Peyer's patch (tissue), 4 donors: ENCODE data around the gene MAP9. TPM values are rescaled to one million over a fixed set of nuclear protein-coding genes. Genes with fewer than 3 reads are reported as not detected.
"Not testable (repeated sequence)": the region's sequence is repeated elsewhere in the genome, so short reads cannot be mapped to it uniquely, and the experiment has no call there.

ENCODE experiments used
- DNase-seq, 3 donors: peaks; one replicate each; pipeline ENCODE4 v3.0.0-alpha.2; 2017 to 2019
- H3K27ac ChIP-seq, 4 donors: fragments of 200-600 bp; sonication (generic); one replicate each; pipeline ENCODE4 v1.5.1; 2016 to 2019
- H3K27me3 ChIP-seq, 2 donors: fragments of 200-600 bp; sonication (generic); one replicate each; pipeline ENCODE4 v1.5.1; 2019
- H3K36me3 ChIP-seq, 3 donors: fragments of 200-600 bp; sonication (generic); one replicate each; pipeline ENCODE4 v1.5.1; 2016 to 2019
- H3K4me1 ChIP-seq, 4 donors: fragments of 200-600 bp; sonication (generic); one replicate each; pipeline ENCODE4 v1.5.1; 2016 to 2019
- H3K4me3 ChIP-seq, 4 donors: fragments of 200-600 bp; sonication (generic); 1 replicate in 3 of 4; 2 replicates in 1 of 4; pipeline ENCODE4 v1.5.1; 2016 to 2019; ENCODE audit warnings: mild to moderate bottlenecking in 1 of 4
- H3K9me3 ChIP-seq, 4 donors: fragments of 200-600 bp; sonication (generic); one replicate each; pipeline ENCODE4 v1.5.1; 2016 to 2019; ENCODE audit warnings: mild to moderate bottlenecking in 1 of 4
- POLR2A ChIP-seq, 2 donors: fragments of 450-650 bp; IDR thresholded peaks; one replicate each; pipeline ENCODE4 v1.5.1; 2017; ENCODE audit warnings: antibody characterized with exemption in 2 of 2, mild to moderate bottlenecking in 2 of 2, moderate library complexity in 2 of 2
- total RNA-seq, 4 donors: library from RNA; depleted of rRNA; stranded (reverse); fragments of >200 nt; gene quantifications; one replicate each; pipeline ENCODE4 v1.1.0, GENCODE V29; 2016
- TF ChIP-seq, protein P1 (sequence below), 6 experiments: fragments of 450-650 bp in 4 of 6; fragments of 200-600 bp in 2 of 6; sonication (generic) in 1 of 6; IDR thresholded peaks; one replicate each; pipeline ENCODE4 v1.5.1; 2017 to 2019; ENCODE audit warnings: antibody characterized with exemption in 6 of 6, mild to moderate bottlenecking in 3 of 6, moderate library complexity in 1 of 6

MAP9 gene
- total RNA-seq, result 1 to 10 TPM in 3 of 4 donors, under 1 TPM in 1; 0.18 to 5.0 (median 2.1) TPM

DNA sequence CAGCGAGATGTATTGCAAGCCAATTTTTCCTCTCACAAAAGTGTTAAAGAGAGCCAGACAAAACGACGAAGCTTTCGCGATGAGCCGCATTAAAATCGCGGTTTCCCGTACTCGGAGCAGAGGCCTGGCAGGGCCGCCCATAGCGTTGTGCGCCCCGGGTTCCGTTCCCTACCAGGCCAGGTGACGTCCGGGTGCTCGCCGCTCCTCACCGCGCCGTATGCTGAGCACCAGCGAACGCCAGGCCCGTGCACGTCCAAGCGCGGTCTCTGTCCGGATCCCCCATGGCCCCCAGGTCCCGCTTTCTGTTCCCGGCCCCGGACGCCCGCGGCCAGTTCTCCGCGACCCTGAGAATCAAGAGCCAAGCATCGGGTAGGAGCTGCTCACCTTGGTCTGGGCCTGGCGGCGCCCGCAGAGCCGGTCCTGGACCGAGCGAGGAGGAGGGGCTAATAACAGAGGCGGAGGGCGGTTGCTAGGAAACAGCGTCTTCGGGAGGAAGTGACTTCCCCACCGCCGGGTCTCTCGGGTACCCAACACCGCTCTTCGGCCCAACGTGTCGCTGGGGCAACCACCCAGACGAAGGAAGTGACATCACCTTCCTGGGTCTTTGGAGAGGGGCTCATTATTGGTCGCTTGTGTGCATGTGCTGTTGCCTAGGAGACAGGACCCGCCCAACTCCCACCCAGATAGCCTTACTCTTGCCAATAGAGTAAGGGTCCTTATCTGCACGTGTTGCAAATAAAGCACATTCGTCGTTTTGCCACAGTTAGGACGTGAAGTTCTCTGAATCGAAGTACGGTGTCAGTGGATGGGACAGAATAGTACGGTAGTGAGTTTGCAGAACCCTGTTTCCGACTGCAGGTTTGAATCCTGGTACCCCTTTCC lies at the start of gene MAP9:
Gene MAP9, minus strand, starts transcription at position 579 of the 882 bp plus-strand sequence. CDS start 1,115 bp downstream, outside the sequence.
- peak; percentile 60 to 95 (median 94) for DNase-seq
- H3K9me3 ChIP-seq, result no peaks in the 10 kb centered on the region
- H3K4me3 ChIP-seq, result peak within 1 kb of the TSS; percentile 53 to 77 (median 62)
- peaks cover 0 to 7% of the 10 kb centered on the region in 2 donors for H3K27me3 ChIP-seq
- H3K36me3 ChIP-seq, result no peaks in the 10 kb centered on the region
- H3K4me1 ChIP-seq, result no peaks in the 10 kb centered on the region
- no peak for TF ChIP-seq POLR2A (IDR thresholded peaks at IDR 0.05)
- TF ChIP-seq, protein P1, sequence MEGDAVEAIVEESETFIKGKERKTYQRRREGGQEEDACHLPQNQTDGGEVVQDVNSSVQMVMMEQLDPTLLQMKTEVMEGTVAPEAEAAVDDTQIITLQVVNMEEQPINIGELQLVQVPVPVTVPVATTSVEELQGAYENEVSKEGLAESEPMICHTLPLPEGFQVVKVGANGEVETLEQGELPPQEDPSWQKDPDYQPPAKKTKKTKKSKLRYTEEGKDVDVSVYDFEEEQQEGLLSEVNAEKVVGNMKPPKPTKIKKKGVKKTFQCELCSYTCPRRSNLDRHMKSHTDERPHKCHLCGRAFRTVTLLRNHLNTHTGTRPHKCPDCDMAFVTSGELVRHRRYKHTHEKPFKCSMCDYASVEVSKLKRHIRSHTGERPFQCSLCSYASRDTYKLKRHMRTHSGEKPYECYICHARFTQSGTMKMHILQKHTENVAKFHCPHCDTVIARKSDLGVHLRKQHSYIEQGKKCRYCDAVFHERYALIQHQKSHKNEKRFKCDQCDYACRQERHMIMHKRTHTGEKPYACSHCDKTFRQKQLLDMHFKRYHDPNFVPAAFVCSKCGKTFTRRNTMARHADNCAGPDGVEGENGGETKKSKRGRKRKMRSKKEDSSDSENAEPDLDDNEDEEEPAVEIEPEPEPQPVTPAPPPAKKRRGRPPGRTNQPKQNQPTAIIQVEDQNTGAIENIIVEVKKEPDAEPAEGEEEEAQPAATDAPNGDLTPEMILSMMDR (IDR thresholded peaks at IDR 0.05), result no peak
- peak within 1 kb of the TSS; percentile 30 to 74 (median 50) for H3K27ac ChIP-seq

DNA sequence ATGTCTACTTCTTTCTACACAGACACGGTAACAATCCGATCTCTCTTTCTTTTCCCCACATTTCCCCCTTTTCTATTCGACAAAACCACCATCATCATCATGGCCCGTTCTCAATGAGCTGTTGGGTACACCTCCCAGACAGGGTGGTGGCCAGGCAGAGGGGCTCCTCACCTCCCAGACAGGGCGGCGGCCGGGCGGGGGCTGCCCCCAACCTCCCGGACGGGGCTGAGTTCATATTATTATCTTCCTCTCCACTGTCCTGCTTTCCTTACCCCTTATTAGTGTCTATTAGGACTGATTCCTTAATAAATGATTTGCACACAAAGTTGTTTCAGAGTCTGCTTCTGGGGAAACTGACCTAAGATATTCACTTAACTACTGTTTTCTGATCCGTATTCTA lies 48.0 kb upstream of the MAP9 start:
- not testable (repeated sequence) for H3K4me1 ChIP-seq, H3K27me3 ChIP-seq, H3K4me3 ChIP-seq, H3K27ac ChIP-seq, H3K9me3 ChIP-seq, H3K36me3 ChIP-seq, DNase-seq

DNA sequence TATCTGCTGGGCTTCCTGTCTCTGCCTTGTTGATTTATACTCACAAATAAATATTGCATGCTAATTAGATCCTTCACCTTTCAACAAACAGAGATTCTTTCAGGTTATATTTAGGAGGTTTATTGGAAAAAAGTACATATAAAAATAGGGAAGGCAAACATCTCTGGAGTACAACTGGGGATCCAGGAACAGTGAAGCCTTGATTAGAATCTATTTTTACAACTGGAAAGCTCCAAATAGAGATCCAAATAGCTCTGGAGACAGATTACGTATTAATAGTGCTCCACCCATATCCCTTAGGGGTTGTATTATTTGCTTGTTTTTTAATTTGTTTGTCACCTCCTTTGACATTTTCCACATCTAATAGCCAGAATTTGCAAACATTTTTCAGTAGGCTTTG lies 46.9 kb upstream of the MAP9 start:
- no peak for DNase-seq
- Histone ChIP-seq H3K27ac (no peak overlapping the region), H3K9me3 (peaks cover 0 to 5% (median 0%) of the 10 kb centered on the region in 4 donors), H3K4me1 (no peaks in the 10 kb centered on the region), H3K27me3 (no peaks in the 10 kb centered on the region), H3K4me3 (no peak overlapping the region), H3K36me3 (no peaks in the 10 kb centered on the region)
- TF ChIP-seq, protein P1 (IDR thresholded peaks at IDR 0.05), result no peak
- TF ChIP-seq POLR2A (IDR thresholded peaks at IDR 0.05), result no peak

DNA sequence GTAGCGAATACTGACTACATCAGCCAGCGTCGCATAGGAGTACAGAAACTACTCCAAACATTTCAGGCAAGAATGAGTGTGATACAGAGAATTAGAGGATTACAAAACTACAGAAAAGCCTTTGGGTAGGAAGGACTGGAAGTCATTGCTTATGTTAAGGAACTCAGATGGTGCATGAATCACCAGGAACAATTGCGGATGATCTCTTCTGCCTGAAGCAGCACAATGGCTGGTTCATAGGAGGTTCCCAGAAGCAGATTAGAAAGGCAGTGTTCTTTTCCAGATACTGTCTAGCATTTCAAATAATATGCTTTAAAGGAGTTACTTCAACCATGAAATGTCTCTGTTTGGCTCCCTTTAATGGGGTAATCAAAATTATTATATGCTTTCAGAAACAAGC lies 42.5 kb upstream of the MAP9 start:
- H3K4me3 ChIP-seq, result no peak overlapping the region

DNA sequence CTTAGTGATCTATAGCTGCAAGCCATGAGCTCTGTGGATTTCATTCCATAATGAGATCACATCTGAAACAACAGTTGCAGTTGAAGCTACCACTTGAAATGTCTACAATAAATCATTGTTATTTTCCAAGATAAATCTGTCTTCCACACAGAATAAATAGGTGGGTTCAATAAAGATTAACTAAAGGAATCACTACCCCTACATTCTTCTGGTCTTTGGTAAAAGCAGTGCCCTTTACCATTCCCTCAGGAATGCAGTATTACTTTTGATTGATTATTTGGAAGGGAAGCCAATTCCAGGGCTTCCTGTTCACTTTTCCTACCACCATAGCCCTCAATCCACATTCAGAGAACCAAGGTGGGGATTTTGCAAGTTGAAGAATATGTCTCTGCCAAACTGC lies 38.9 kb upstream of the MAP9 start:
- no peaks in the 10 kb centered on the region for H3K4me1 ChIP-seq
- H3K4me3 ChIP-seq, result no peak overlapping the region
- no peaks in the 10 kb centered on the region for H3K9me3 ChIP-seq
- no peak overlapping the region for H3K27ac ChIP-seq
- DNase-seq, result no peak
- H3K27me3 ChIP-seq, result no peaks in the 10 kb centered on the region
- H3K36me3 ChIP-seq, result no peaks in the 10 kb centered on the region
- TF ChIP-seq POLR2A (IDR thresholded peaks at IDR 0.05), result no peak
- TF ChIP-seq, protein P1 (IDR thresholded peaks at IDR 0.05), result no peak

More for the DNA sequence above, 42.5 kb upstream of the MAP9 start:
- DNase-seq, result no peak
- Histone ChIP-seq H3K4me1 (no peaks in the 10 kb centered on the region), H3K27ac (no peak overlapping the region), H3K27me3 (no peaks in the 10 kb centered on the region), H3K9me3 (no peaks in the 10 kb centered on the region), H3K36me3 (no peaks in the 10 kb centered on the region)
- TF ChIP-seq, protein P1 (IDR thresholded peaks at IDR 0.05), result no peak
- TF ChIP-seq POLR2A (IDR thresholded peaks at IDR 0.05), result no peak

DNA sequence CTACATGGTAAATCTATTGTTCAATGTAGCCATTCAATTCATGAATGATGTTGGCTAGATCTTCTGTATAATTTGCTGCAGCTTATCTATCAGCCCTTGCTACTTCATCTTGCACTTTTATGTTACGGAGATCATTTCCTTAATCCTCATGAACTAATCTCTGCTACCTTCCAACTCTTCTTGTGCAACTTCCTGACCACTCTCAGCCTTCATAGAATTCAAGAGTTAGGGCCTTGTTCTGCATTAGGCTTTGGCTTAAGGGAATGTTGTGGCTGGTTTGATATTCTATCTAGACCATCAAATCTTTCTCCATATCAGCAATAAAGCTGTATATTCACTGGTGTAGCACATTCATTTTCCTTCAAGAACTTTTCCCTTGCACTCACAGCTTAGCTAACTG lies 36.7 kb upstream of the MAP9 start:
- no peak overlapping the region for H3K27ac ChIP-seq
- TF ChIP-seq, protein P1 (IDR thresholded peaks at IDR 0.05), result no peak
- no peak for TF ChIP-seq POLR2A (IDR thresholded peaks at IDR 0.05)
- no peaks in the 10 kb centered on the region for H3K9me3 ChIP-seq
- no peak for DNase-seq
- no peaks in the 10 kb centered on the region for H3K36me3 ChIP-seq
- no peaks in the 10 kb centered on the region for H3K4me1 ChIP-seq
- H3K27me3 ChIP-seq, result no peaks in the 10 kb centered on the region
- H3K4me3 ChIP-seq, result no peak overlapping the region
